ENCODE results near the gene LILRB3.

GRCh38 chr19:54173951-54174834 lies 48.6 kb downstream of the LILRB3 start:
- TF ChIP-seq EZH2 (IDR thresholded peaks at IDR 0.05) (no peak), POLR2AphosphoS5 (IDR thresholded peaks at IDR 0.05; ENCODE audit: borderline replicate concordance, low read depth, low read length) (no peak), FOXP2 (optimal IDR thresholded peaks at IDR 0.05; ENCODE audit: control extremely low read depth, extremely low read length, insufficient read depth) (no peak)
